GM23338 (cell line): ENCODE measurements around the gene KIF24.

Source experiments
- CTCF ChIP-seq, 2 experiments: fragments of 200-600 bp in 1 of 2; sonication (generic) in 1 of 2; conservative IDR thresholded peaks; 2 replicates each; pipeline versions ENCODE4 v1.5.1 to v1.6.1; 2016 to 2017; ENCODE audit warnings: antibody characterized with exemption in 2 of 2, low read depth in 2 of 2, mild to moderate bottlenecking in 2 of 2, moderate library complexity in 1 of 2
- EZH2 ChIP-seq: fragments of 200-600 bp; sonication (generic); IDR thresholded peaks from one replicate; pipeline ENCODE4 v1.8.0; 2017; ENCODE audit warnings: antibody characterized with exemption, mild to moderate bottlenecking, low read depth; ENCODE audit not compliant: unreplicated experiment
- TF ChIP-seq, protein P1 (sequence below): IDR thresholded peaks from one replicate; pipeline ENCODE4 v1.6.1; 2018; ENCODE audit warnings: antibody characterized with exemption; ENCODE audit not compliant: unreplicated experiment

DNA sequence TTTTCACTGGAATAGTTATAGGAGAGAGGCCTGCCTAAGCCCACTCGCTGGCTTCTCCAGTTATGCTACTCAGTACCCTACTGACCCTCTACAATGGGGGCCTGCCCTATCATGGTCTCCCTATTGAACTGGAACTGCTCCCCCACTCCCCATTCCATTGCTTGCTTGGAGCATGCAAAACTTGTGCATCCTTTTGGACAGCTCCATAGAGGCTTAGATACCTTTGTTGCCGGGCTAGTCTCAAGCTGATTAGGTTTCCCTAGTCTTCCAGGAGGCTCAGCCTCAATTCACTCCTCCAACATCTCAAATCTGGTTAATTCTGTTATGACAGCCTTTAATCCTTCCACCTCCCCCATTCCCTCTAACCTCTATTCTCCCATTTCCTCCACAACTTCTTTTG lies 39.9 kb downstream of the KIF24 start:
- TF ChIP-seq CTCF (conservative IDR thresholded peaks at IDR 0.05; ENCODE audit: low read depth in 2 of 2), result no peak
- TF ChIP-seq, protein P1, sequence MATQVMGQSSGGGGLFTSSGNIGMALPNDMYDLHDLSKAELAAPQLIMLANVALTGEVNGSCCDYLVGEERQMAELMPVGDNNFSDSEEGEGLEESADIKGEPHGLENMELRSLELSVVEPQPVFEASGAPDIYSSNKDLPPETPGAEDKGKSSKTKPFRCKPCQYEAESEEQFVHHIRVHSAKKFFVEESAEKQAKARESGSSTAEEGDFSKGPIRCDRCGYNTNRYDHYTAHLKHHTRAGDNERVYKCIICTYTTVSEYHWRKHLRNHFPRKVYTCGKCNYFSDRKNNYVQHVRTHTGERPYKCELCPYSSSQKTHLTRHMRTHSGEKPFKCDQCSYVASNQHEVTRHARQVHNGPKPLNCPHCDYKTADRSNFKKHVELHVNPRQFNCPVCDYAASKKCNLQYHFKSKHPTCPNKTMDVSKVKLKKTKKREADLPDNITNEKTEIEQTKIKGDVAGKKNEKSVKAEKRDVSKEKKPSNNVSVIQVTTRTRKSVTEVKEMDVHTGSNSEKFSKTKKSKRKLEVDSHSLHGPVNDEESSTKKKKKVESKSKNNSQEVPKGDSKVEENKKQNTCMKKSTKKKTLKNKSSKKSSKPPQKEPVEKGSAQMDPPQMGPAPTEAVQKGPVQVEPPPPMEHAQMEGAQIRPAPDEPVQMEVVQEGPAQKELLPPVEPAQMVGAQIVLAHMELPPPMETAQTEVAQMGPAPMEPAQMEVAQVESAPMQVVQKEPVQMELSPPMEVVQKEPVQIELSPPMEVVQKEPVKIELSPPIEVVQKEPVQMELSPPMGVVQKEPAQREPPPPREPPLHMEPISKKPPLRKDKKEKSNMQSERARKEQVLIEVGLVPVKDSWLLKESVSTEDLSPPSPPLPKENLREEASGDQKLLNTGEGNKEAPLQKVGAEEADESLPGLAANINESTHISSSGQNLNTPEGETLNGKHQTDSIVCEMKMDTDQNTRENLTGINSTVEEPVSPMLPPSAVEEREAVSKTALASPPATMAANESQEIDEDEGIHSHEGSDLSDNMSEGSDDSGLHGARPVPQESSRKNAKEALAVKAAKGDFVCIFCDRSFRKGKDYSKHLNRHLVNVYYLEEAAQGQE, result no peak
- TF ChIP-seq EZH2, result no peak
